CD4-positive, alpha-beta T cell treated with Interleukin-17A for 1 hour (primary cell): ENCODE data around the gene PUS1.
"Not testable (repeated sequence)": the region's sequence is repeated elsewhere in the genome, so short reads cannot be mapped to it uniquely, and the experiment has no call there.

Experiments
- DNase-seq: peaks from one replicate; pipeline ENCODE4 v3.0.0-alpha.2; 2020

The PUS1 gene

DNA sequence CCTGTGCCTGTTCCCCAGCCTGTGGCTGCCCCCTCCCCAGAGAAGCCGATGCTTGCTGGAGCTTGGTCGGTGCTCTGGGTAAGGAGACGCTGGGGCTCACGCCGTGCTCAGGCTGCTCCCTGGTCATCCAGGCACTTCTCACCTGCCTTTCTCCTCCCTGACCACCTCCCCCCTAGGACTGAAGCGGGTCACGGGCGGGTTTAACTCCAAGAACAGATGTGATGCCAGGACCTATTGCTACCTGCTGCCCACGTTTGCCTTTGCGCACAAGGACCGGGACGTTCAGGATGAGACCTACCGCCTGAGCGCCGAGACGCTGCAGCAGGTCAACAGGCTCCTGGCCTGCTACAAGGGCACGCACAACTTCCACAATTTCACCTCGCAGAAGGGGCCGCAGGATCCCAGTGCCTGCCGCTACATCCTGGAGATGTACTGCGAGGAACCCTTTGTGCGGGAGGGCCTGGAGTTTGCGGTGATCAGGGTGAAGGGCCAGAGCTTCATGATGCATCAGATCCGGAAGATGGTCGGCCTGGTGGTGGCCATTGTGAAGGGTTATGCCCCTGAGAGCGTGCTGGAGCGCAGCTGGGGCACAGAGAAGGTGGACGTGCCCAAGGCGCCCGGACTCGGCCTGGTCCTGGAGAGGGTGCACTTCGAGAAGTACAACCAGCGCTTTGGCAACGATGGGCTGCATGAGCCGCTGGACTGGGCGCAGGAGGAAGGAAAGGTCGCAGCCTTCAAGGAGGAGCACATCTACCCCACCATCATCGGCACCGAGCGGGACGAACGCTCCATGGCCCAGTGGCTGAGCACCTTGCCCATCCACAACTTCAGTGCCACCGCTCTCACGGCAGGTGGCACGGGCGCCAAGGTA is 12.3 kb downstream of the PUS1 start:
- no peak for DNase-seq

DNA sequence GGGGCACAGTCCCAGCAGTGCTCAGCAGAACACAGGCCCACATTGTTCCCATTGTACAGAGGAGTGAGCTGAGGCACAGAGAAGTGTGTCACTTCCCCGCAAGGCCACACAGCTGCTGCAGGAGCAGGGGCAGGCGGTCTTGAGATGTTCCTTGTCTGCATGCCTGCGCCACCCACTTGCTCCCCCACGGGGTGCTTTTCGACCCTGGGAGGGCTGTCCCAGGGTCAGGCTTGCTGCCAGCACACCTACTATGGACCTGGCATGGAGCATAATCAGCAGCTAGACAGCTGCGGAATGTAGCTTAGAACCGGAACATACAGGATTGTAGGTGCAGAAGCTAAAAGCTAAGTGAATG is 12.9 kb downstream of the PUS1 start:
- DNase-seq, result no peak

DNA sequence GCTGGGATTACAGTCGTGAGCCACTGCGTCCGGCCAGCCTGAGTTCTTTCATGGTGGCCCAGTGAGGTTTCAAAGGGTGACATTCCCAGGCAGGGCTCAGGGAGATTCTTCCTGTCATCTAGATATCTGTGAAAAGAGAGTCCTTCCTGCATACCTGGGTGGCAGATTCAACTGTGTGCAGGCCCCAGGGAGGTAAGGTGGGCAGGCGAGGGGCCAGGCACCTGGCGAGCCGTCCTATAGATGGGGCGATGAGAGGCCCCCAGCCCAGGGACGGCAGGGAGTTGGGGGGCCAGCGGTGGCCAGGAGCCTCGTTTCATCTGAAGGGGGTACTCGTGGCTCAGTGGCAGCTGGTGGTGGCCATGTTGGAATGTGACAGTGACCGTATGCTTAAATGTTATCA is 13.6 kb downstream of the PUS1 start:
- no peak for DNase-seq

DNA sequence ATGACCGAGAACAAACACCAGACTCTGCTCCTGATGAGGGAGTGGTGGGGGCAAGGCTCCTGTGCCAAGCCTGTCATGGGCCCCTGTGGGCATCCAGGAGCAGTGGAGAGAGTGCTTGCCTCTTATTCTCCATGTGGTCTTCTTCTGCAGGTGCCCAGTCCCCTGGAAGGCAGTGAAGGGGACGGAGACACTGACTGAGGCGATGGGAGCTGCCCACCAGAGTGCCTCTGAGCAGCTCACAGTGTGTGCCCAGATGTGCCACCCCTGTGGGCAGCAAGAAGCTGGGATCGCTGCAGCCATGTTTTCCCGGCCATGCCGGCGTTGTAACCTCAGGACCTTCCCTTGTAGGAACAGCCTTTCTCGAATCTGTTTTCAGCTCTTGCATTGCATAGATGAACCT is 14.3 kb downstream of the PUS1 start:
- DNase-seq, result no peak

DNA sequence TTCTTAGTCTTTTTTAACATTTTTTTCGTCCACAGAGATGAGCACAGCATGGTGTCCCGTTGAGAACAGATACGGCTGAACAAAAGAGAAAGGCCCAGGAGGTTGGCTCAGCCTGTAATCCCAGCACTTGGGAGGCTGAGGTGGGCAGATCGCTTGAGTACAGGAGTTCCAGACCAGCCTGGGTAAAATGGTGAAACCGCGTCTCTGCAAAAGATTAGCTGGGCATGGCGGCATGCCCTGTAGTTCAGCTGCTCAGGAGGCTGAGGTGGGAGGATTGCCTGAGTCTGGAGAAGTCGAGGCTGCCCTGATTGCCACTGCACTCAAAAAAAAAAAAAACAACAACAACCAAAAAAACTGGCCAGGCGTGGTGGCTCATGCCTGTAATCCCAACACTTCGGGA is 14.8 kb downstream of the PUS1 start:
- DNase-seq, result no peak

DNA sequence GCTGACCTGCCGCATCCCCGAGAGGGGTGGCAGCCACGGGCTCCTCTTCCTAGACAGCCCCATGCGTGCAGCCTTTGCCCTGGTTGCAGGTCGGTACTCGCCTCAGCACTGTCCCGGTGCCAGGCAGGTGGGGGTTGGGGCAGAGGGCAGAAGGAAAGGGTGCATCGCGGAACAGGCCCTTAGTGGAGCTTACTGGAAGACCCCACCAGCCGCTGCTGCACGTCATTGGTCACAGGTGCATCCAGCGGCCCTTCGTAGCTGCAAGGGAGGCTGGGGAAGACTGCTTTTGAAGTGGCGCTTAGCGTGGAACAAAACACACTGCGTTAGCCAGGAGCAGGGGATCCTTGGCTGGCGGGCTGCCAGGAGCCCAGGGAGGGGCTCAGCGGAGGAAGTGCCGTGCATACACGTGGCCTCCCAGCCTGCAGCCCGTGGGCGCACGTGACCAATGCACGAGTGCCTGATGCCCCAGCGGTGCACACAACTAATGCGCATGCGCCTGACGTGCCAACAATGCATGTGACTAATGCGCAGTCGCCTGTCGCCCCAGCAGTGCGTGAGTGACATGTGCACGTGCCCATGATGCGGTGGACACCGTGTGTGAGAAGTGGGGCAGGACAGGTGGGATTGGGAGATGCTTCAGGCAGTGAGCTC is 15.7 kb downstream of the PUS1 start:
- DNase-seq, result no peak

DNA sequence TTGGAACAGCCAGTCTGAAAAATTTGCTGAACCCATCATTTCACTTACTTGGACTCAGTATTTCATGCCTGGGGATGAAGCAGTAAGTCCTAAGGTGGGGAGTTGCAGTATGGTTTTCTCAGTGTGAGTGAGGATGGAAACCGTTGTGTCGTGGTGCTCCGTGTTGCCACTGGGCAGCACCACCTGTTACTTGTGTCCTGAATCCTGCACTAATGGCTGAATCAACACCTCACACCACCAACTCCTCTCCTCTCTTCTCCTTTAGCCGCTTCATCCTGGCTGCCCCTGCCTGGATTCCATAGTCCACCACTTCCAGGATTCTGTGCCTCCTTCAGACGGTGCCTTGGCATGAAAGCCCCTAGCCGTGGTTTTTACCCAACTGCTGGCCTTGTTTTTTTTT is 17.7 kb downstream of the PUS1 start:
- DNase-seq, result no peak

DNA sequence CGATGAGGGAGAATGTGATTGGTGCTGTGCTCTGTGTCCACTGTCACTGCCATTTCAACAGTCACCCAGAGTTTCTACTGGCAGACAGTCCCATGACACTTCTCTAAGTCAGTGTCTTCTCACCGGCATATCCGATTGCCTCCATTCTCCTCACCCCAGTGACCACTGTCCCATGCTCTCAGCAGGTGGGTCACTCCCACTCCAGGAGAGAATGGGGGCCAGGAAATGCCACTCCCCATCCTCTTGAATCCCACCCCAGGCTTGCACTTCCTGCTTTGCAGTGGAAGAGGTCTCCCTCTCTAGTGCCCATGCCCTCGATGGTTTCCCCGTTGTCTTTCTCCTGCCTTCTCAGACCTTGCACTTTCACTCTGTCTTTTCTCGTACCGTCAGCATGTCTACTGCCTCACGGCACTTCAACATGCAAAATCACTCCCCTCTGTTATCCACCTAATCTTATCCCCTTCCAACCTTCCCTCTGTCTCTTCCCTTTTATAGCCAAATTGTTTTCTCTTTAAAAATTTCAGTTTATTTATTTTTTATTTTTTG is 18.5 kb downstream of the PUS1 start:
- DNase-seq, result no peak

DNA sequence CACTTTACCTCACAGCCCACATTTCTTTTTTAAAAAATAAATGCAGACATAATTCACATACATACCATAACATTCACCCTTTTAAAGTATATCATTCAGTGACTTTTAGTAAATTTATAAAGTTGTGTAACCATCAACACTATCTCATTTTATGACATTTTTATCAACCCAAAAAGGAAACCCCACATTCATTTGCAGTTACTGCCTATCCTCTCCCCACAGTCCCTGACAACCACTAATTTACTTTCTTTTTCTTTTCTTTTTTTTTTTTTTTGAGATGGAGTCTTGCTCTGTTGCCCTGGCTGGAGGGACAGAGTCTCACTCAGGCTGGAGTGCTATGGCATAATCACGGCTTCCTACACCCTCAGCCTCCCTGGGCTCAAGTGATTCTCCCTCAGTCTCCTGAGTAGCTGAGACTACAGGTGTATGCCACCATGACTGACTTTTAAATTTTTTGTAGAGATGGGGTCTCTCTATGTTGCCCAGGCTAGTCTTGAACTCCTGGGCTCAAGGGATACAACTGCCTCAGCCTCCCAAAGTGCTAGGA is 19.2 kb downstream of the PUS1 start:
- peak; percentile 6 for DNase-seq

DNA sequence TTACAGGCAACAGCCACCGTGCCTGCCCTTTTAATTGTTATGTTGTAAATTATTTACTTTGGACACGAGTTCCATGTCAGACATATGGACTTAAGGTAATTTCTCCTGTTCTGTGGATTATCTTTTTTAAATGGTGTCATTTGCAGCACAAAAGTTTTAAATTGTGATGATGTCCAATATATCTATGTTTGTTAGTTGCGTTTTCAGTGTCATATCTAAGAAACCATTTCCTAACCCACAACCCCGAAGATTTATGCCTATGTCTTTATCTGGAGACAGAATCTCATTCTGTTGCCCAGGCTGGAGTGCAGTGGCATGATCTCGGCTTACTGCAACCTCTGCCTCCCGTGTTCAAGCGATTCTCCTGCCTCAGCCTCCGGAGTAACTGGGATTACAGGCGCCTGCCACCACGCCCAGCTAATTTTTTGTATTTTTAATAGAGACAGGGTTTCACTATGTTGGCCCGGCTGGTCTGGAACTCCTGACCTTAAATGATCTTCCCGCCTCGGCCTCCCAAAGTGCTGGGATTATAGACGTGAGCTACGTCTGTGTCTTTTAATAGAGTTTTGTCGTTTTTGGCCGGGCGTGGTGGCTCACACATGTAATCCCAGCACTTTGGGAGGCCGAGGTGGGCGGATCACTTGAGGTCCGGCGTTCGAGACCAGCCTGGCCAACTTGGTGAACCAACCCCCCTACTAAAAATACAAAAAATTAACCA is 19.8 kb downstream of the PUS1 start:
- peak; percentile 34 for DNase-seq

DNA sequence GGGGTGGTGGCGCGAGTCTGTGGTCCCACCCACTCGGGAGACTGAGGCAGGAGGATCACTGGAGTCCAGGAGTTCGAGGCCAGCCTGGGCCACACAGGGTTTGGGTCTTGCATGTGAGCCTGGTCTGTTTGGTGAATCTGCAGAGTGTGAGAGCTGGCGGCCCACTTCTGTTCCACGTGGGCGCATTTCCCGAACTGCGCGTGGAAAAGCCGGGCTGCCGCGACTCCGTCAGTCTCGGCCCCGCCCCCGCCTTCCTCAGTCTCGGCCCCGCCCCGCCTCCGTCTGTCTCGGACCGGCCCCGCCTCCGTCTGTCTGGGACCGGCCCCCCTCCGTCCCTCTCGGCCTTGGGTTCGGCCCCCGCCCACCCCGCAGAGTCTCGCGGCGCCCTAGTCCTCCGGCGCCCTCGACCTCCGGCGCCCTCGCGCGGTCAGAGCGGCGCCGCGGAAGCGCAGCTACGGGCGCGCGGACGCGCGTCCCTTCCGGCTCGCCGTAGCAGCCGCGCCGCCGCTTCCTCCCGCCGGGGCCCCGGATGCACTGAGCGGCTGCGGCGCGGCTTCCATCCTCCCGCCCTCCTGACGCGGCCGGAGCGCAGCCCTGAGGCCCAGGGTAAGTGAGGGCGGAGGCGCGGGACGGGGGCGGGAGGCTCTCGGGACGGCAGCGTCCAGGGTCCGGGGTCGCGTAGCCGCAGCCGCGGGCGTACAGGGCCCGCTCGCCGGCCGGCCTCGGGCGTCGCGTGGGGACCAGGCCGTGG is 20.5 kb downstream of the PUS1 start, which contains the start of gene EP400:
TSS of gene EP400 (plus strand) at position 512 of the 751 bp plus-strand sequence. CDS start 10,678 bp downstream, outside the sequence.
- DNase-seq, result peak; percentile 95

DNA sequence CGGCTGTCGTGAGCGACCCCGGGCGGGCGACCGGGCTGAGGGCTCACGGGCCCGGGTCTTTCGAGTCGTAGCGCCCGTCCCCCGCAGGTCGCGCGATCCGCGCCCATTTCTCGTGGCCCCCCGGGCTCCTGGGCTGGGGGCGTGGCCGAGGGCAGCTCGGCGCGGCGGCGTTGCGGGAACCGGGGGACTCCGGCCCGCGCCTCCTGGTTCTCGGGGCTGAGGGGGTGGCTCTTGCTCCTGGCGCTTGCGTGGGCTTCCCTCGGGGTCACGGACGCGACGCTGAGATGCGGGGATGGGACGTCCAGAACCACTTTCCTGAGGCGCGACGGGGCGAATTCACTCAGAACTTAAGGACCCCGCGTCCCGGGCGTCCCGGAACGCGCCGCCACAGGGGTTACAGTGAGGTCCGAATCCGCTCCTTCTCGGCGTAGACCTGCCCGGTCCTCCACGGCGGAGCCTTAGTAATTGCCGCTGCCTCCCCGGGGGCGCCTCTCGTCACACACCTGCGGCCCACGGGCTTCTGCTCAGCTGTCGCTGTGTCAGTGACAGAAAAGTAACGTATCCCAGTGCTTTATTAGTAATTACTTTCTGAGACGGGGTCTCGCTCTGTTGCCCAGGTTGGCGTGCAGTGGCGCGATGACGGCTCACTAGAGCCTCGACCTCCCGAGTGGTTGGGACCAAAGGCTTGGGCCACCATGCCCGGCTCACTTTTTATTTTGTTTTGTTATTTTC is 21.3 kb downstream of the PUS1 start:
- peak; percentile 31 for DNase-seq

DNA sequence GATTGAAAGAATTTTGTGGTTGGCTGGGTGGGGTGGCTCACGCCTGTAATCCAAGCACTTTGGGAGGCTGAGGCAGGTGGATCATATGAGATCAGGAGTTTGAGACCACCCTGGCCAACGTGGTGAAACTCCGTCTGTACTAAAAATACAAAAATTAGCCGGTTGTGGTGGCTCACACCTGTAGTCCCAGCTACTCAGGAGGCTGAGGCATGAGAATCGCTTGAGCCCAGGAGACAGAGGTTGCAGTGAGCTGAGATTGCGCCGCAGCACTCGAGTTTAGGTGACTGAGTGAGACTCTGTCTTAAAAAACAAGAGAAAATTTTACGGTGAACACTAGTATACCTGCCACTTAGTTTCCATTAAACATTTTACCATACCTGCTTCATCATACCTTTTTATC is 24.7 kb downstream of the PUS1 start:
- DNase-seq, result not testable (repeated sequence)

DNA sequence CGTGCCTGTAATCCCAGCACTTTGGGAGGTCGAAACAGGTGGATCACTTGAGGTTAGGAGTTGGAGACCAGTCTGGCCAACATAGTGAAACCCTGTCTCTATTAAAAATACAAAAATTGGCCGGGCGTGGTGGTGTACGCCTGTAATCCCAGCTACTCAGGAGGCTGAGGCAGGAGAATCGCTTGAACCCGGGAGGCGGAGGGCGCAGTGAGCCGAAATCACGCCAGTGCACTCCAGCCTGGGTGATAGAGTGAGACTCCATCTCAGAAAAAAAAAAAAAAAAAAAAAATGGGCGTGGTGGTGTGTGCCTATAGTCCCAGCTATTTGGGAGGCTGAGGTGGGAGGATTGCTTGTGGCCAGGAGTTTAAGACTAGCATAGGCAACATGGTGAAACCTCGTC is 25.4 kb downstream of the PUS1 start:
- DNase-seq, result not testable (repeated sequence)

DNA sequence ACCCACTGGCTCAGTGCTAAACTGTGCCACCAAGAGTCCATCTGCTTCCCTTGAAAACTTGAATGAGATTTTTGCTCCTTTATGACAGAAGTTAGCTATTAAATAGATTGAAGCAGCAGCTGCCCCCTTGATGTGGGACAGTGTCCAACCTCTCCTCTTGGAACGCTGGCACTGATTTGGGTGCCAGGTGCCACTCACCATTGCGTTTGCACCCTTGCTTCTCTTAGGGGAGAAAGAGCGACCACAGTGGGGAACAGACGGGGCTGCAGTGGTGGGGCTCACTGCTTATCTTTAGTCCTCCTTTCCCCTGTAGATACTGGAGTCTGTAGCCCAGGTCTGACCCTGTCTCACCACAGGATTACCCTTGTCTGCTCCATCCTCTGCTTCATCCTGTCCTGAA is 30.0 kb downstream of the PUS1 start:
- DNase-seq, result no peak

DNA sequence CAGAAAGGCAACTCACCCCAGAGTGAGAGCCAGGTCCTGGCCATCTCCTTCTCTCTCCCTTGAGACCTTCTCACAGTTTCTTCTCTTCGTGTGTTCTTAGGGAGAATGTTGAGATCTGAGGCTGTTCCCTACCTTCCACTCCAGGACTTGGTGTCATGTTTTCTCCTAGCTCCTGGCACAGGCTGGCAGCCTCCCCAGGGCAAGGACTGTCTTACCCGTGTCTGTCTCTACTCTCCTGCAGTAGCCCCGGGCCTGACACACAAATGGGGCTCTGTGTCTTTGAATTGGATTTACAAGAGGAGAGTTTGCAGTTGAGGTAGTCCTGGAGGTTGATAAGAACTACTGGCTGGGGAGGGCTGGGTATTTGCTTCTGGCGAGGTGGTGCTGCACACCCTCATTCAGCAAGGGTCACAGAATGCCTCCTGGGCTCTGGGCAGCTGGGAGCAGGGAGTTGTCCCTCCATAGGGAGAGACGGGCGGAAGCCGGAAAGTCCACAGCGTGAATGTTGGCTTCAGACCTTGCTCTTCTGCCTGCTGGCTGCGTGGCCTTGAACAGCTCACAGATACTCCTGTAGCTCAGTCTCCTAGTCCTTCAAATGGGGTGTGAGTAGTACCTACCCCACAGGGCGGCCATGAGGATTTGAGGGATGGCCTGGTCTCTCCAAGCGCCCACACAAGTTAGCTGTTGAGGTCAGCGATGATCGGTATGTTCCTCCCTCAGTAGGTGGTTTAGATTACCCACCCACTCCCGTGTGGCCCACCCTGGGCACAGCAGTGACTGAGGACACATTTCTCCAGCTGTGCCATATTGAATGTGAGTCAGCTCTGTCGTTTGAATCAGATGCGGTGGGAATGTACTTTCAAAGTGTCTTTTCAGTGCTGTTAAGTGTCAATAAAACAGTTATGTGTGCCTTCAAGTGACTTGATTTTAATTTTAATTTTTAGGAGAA is 30.8 kb downstream of the PUS1 start:
- no peak for DNase-seq

DNA sequence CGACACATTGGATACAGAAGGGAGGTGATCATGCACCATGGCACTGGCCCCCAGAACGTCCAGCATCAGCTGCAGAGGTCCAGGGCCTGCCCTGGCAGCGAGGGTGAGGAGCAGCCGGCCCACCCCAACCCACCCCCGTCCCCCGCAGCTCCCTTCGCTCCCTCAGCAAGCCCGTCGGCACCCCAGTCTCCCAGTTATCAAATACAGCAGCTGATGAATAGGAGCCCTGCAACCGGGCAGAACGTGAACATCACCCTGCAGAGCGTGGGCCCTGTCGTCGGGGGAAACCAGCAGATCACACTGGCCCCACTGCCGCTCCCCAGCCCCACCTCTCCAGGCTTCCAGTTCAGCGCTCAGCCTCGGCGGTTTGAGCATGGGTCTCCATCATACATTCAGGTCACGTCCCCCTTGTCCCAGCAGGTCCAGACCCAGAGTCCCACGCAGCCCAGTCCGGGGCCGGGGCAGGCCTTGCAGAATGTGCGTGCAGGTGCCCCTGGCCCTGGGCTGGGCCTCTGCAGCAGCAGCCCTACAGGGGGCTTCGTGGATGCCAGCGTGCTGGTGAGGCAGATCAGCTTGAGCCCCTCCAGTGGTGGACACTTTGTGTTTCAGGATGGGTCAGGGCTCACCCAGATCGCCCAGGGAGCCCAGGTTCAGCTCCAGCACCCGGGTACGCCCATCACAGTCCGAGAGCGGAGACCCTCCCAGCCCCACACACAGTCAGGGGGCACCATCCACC is 31.7 kb downstream of the PUS1 start:
- DNase-seq, result not testable (repeated sequence)

DNA sequence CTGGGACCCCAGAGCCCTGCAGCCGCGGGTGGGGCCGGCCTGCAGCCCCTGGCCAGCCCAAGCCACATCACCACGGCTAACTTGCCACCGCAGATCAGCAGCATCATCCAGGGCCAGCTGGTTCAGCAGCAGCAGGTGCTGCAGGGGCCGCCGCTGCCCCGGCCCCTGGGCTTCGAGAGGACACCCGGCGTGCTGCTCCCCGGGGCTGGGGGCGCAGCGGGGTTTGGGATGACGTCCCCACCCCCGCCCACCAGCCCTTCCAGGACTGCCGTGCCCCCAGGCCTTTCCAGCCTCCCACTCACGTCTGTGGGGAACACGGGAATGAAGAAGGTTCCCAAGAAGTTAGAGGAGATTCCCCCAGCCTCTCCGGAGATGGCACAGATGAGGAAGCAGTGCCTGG is 32.3 kb downstream of the PUS1 start:
- DNase-seq, result not testable (repeated sequence)

DNA sequence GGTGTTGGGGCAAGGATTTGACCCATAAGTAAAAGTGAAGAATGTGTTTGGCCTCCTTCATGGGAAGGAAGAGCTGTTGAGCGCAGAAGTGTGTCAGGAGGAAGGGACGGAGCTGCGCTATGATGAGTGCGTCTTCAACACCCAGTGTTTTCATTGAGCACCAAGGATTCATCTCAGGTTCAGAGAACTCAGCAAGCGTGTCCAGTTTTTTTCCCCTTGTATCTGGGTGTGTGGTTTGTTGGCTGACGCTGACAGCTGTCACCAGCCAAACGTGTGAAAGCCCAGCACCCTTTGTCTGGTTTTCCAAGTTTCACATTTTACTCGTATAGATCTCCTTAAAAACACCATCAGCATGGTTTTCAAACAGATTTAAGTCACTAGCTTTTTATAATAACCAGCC is 33.0 kb downstream of the PUS1 start:
- no peak for DNase-seq

DNA sequence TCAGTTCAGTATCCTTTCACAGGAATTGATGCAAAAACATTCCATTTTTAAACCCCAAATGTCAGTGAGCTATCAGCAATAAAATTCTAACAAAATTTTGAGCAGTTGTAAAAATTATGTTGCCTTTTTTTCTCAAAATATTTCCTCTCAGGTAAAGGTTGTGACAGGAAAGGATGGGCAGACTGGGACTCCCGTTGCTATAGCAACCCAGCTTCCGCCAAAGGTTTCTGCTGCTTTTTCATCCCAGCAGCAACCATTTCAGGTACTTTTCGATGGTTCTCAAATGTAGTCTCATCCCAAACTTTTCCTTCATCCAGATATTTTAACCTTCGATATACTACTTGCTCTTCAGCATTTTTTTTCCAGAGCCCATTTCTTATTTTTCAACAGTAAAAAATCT is 34.3 kb downstream of the PUS1 start:
- peak; percentile 43 for DNase-seq
